ENCODE measurements around the gene ADGRG7.

ADGRG7 gene

GRCh38 chr3:100613721-100614390, 4.5 kb downstream of the ADGRG7 start:
- TF ChIP-seq, protein P1, sequence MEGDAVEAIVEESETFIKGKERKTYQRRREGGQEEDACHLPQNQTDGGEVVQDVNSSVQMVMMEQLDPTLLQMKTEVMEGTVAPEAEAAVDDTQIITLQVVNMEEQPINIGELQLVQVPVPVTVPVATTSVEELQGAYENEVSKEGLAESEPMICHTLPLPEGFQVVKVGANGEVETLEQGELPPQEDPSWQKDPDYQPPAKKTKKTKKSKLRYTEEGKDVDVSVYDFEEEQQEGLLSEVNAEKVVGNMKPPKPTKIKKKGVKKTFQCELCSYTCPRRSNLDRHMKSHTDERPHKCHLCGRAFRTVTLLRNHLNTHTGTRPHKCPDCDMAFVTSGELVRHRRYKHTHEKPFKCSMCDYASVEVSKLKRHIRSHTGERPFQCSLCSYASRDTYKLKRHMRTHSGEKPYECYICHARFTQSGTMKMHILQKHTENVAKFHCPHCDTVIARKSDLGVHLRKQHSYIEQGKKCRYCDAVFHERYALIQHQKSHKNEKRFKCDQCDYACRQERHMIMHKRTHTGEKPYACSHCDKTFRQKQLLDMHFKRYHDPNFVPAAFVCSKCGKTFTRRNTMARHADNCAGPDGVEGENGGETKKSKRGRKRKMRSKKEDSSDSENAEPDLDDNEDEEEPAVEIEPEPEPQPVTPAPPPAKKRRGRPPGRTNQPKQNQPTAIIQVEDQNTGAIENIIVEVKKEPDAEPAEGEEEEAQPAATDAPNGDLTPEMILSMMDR (IDR thresholded peaks at IDR 0.05; ENCODE audit: low read depth, low read length), result no peak
- H3K4me3 ChIP-seq (ENCODE audit: low read depth, low read length), result no peak overlapping the region

DNA sequence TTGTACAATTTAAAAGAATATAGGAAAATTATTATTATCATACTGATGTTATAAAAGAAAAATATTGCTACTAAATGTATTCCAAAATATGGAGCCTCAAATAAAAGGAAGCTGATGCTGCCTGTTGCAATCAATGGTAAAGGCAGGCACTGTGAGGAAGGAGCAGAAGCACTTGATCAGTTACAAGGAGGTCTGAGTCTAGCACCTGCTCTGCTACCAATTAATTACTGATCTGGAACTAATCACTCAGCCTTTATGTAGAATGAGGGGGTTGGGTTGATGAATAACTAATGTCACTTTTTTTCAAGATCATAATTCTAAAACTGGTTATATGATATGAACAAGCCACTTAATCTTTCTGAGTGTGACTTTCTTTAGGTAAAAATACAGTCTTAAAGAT, 5.5 kb downstream of the ADGRG7 start:
- TF ChIP-seq, protein P1 (IDR thresholded peaks at IDR 0.05; ENCODE audit: low read depth, low read length), result no peak
- no peak overlapping the region for H3K4me3 ChIP-seq (ENCODE audit: low read depth, low read length)

GRCh38 chr3:100615684-100616083, 6.3 kb downstream of the ADGRG7 start:
- no peak overlapping the region for H3K4me3 ChIP-seq (ENCODE audit: low read depth, low read length)
- TF ChIP-seq, protein P1 (IDR thresholded peaks at IDR 0.05; ENCODE audit: low read depth, low read length), result no peak

- no peak overlapping the region for H3K4me3 ChIP-seq (ENCODE audit: low read depth, low read length)
- TF ChIP-seq, protein P1 (IDR thresholded peaks at IDR 0.05; ENCODE audit: low read depth, low read length), result no peak
Measured at GRCh38 chr3:100621251-100621650, 11.8 kb downstream of the ADGRG7 start.

- TF ChIP-seq, protein P1 (IDR thresholded peaks at IDR 0.05; ENCODE audit: low read depth, low read length), result no peak
- no peak overlapping the region for H3K4me3 ChIP-seq (ENCODE audit: low read depth, low read length)
Measured at GRCh38 chr3:100627491-100627890, 18.1 kb downstream of the ADGRG7 start.

DNA sequence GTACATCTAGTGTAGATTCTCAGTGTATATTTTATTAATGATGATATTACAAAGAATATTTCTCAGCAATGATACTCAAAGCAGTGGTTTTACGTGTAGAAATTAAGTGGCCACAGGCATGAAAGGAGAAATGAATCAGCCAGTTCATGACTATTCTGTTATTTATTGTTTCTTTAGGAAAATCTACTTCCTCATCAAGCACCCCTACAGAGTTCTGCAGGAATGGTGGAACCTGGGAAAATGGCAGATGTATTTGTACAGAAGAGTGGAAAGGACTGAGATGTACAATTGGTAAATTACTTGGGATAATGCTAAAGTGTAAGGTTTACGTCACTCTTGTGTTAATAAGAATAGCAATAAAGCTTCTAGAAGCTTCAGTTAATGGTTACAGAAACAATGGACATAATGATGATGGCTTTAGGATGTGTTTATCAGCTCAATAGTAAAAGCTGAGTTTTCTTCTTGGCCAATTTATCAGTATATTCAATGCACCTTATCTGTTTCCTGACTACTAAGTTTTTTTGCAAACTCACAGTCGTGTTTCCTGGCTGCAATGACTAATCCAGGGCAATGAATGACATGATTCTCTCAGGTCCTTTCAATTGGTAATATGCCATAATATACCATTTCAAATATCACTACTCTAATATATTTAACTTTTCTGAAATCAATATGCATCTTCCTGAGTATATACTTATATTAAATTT, 20.2 kb downstream of the ADGRG7 start:
- H3K4me3 ChIP-seq (ENCODE audit: low read depth, low read length), result no peak overlapping the region
- TF ChIP-seq, protein P1 (IDR thresholded peaks at IDR 0.05; ENCODE audit: low read depth, low read length), result no peak

DNA sequence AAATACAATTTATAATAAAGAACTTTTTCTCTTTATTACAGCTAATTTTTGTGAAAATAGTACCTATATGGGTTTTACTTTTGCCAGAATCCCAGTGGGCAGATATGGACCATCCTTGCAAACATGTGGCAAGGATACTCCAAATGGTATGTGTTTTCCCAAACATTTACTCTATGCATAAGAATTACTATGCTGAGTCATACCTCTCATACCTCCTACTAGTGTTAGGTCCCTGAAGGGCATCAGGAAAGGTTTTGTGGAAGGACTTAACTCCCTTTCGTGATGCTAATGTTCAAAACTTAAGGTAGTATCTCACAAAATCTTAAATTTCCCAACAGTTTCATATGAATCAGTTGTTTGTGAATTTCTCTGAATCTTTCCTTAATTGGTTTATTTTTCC, 21.3 kb downstream of the ADGRG7 start:
- H3K4me3 ChIP-seq (ENCODE audit: low read depth, low read length), result no peak overlapping the region
- TF ChIP-seq, protein P1 (IDR thresholded peaks at IDR 0.05; ENCODE audit: low read depth, low read length), result no peak

Measured in WI38 (cell line).